Loucy (cell line): ENCODE results near the gene MAGEA10.
"Not testable (repeated sequence)": the region's sequence is repeated elsewhere in the genome, so short reads cannot be mapped to it uniquely, and the experiment has no call there.

Source experiments
- H2AFZ ChIP-seq: fragments of 200-600 bp; sonication (generic); 2 replicates; pipeline ENCODE4 v1.6.0; 2016; ENCODE audit warnings: antibody characterized with exemption, mild to moderate bottlenecking, low read length, moderate library complexity
- H3F3A ChIP-seq: fragments of 200-600 bp; 2 replicates; pipeline ENCODE4 v1.6.0; 2016; ENCODE audit warnings: antibody characterized with exemption, low read depth, mild to moderate bottlenecking
- H3K27me3 ChIP-seq: fragments of 200-600 bp; sonication (generic); 2 replicates; pipeline ENCODE4 v1.6.1; 2014; ENCODE audit warnings: low read length, mild to moderate bottlenecking; ENCODE audit not compliant: insufficient read depth, poor library complexity, severe bottlenecking
- H3K36me3 ChIP-seq: fragments of 200-600 bp; sonication (generic); 2 replicates; pipeline ENCODE4 v1.6.1; 2016; ENCODE audit warnings: low read length; ENCODE audit not compliant: insufficient read depth
- H3K4me1 ChIP-seq: fragments of 200-600 bp; sonication (generic); 2 replicates; pipeline ENCODE4 v1.5.1; 2014; ENCODE audit warnings: low read length, mild to moderate bottlenecking; ENCODE audit not compliant: insufficient read depth, poor library complexity, severe bottlenecking
- H3K4me2 ChIP-seq: fragments of 200-600 bp; sonication (generic); 2 replicates; pipeline ENCODE4 v1.6.0; 2014; ENCODE audit warnings: antibody characterized with exemption, low read length, low read depth, mild to moderate bottlenecking; ENCODE audit not compliant: poor library complexity, severe bottlenecking
- H3K4me3 ChIP-seq: fragments of 200-600 bp; sonication (generic); 2 replicates; pipeline ENCODE4 v1.5.1; 2014; ENCODE audit warnings: low read length, mild to moderate bottlenecking, mixed read lengths; ENCODE audit not compliant: poor library complexity, severe bottlenecking
- H3K79me2 ChIP-seq: fragments of 200-600 bp; sonication (generic); 2 replicates; pipeline ENCODE4 v1.6.1; 2014; ENCODE audit warnings: low read length; ENCODE audit not compliant: insufficient read depth
- H3K9ac ChIP-seq: fragments of 200-600 bp; sonication (generic); 2 replicates; pipeline ENCODE4 v1.6.0; 2014; ENCODE audit warnings: mild to moderate bottlenecking, low read depth, low read length, moderate library complexity; ENCODE audit not compliant: poor library complexity, severe bottlenecking
- H3K9me2 ChIP-seq: fragments of 200-600 bp; sonication (generic); replicated peaks from 2 replicates; pipeline ENCODE4 v1.6.1; 2016; ENCODE audit warnings: low read depth, low read length, mixed read lengths
- H3K9me3 ChIP-seq: fragments of 200-600 bp; sonication (generic); 2 replicates; pipeline ENCODE4 v1.6.1; 2014; ENCODE audit warnings: mild to moderate bottlenecking, antibody characterized with exemption, low read length, low read depth; ENCODE audit not compliant: insufficient read depth
- H4K20me1 ChIP-seq: fragments of 200-600 bp; sonication (generic); 2 replicates; pipeline ENCODE4 v1.6.0; 2014; ENCODE audit warnings: antibody characterized with exemption, low read length, mild to moderate bottlenecking; ENCODE audit not compliant: insufficient read depth, poor library complexity, severe bottlenecking
- CTCF ChIP-seq: fragments of 200-600 bp; sonication (generic); conservative IDR thresholded peaks from 2 replicates; pipeline ENCODE4 v1.5.1; 2014; ENCODE audit warnings: mild to moderate bottlenecking, antibody characterized with exemption, low read length
- EZH2phosphoT487 ChIP-seq: fragments of 200-600 bp; IDR thresholded peaks from 2 replicates; pipeline ENCODE4 v1.6.1; 2018; ENCODE audit warnings: antibody characterized with exemption, mild to moderate bottlenecking, moderate library complexity, borderline replicate concordance

The MAGEA10 gene

GRCh38 chrX:152136312-152136711, 2.1 kb downstream of the MAGEA10 start:
- H3K36me3 ChIP-seq: no peaks in the 10 kb centered on the region
- no peaks in the 10 kb centered on the region for H3K27me3 ChIP-seq
- H3K9me2 ChIP-seq: no peaks in the 10 kb centered on the region
- TF ChIP-seq EZH2phosphoT487 (no peak), CTCF (no peak)
- H3K4me1 ChIP-seq: no peaks in the 10 kb centered on the region
- no peak overlapping the region for H2AFZ ChIP-seq
- no peak overlapping the region for H3K9ac ChIP-seq
- no peaks in the 10 kb centered on the region for H3F3A ChIP-seq
- H4K20me1 ChIP-seq: no peaks in the 10 kb centered on the region
- no peaks in the 10 kb centered on the region for H3K9me3 ChIP-seq
- H3K4me2 ChIP-seq: no peak overlapping the region
- H3K4me3 ChIP-seq: no peak overlapping the region
- no peaks in the 10 kb centered on the region for H3K79me2 ChIP-seq

GRCh38 chrX:152131525-152131924, 6.9 kb downstream of the MAGEA10 start:
- no peak overlapping the region for H3K4me2 ChIP-seq
- H3K9me3 ChIP-seq: no peaks in the 10 kb centered on the region
- no peak overlapping the region for H3K4me3 ChIP-seq
- H2AFZ ChIP-seq: no peak overlapping the region
- TF ChIP-seq EZH2phosphoT487: no peak
- no peak for TF ChIP-seq CTCF
- H3K79me2 ChIP-seq: no peaks in the 10 kb centered on the region
- H3K9me2 ChIP-seq: no peaks in the 10 kb centered on the region
- no peak overlapping the region for H3K9ac ChIP-seq
- no peaks in the 10 kb centered on the region for H3K4me1 ChIP-seq
- no peaks in the 10 kb centered on the region for H4K20me1 ChIP-seq
- H3K27me3 ChIP-seq: no peaks in the 10 kb centered on the region
- H3K36me3 ChIP-seq: no peaks in the 10 kb centered on the region
- H3F3A ChIP-seq: no peaks in the 10 kb centered on the region

- not testable (repeated sequence) for H3K36me3 ChIP-seq, H2AFZ ChIP-seq, H3K9ac ChIP-seq
Observed at GRCh38 chrX:152129069-152129844, 9.1 kb downstream of the MAGEA10 start.

GRCh38 chrX:152117305-152117704, 21.1 kb downstream of the MAGEA10 start:
- no peaks in the 10 kb centered on the region for H3K9me2 ChIP-seq
- H3K4me2 ChIP-seq: no peak overlapping the region
- H3K36me3 ChIP-seq: no peaks in the 10 kb centered on the region
- no peak overlapping the region for H2AFZ ChIP-seq
- TF ChIP-seq CTCF (no peak), EZH2phosphoT487 (no peak)
- H3F3A ChIP-seq: no peaks in the 10 kb centered on the region
- no peaks in the 10 kb centered on the region for H3K79me2 ChIP-seq
- no peaks in the 10 kb centered on the region for H4K20me1 ChIP-seq
- no peaks in the 10 kb centered on the region for H3K4me1 ChIP-seq
- no peaks in the 10 kb centered on the region for H3K27me3 ChIP-seq
- no peak overlapping the region for H3K4me3 ChIP-seq
- no peak overlapping the region for H3K9ac ChIP-seq
- H3K9me3 ChIP-seq: no peaks in the 10 kb centered on the region

More at GRCh38 chrX:152129069-152129844, 9.1 kb downstream of the MAGEA10 start:
- H4K20me1 ChIP-seq, H3K9me3 ChIP-seq, H3F3A ChIP-seq, H3K9me2 ChIP-seq, H3K27me3 ChIP-seq, H3K4me3 ChIP-seq, H3K4me2 ChIP-seq, H3K4me1 ChIP-seq, H3K79me2 ChIP-seq: not testable (repeated sequence)
